Gastroesophageal sphincter (tissue), 4 donors: ENCODE data around the gene OR2M7. TPM values are rescaled to one million over a fixed set of nuclear protein-coding genes. Genes with fewer than 3 reads are reported as not detected.
"Not testable (repeated sequence)": the region's sequence is repeated elsewhere in the genome, so short reads cannot be mapped to it uniquely, and the experiment has no call there.

Experiments used
- ATAC-seq: fragments of 150-250 bp; one replicate; pipeline ENCODE4 v1.9.1; 2016; ENCODE audit warnings: mild to moderate bottlenecking, moderate library complexity
- H3K27ac ChIP-seq, 4 donors: fragments of 200-600 bp; sonication (generic) in 3 of 4; 1 replicate in 3 of 4; 2 replicates in 1 of 4; pipeline ENCODE4 v1.5.1; 2016 to 2019
- H3K27me3 ChIP-seq: fragments of 200-600 bp; sonication (generic); one replicate; pipeline ENCODE4 v1.5.1; 2019
- H3K36me3 ChIP-seq, 2 donors: fragments of 200-600 bp; sonication (generic); one replicate each; pipeline ENCODE4 v1.5.1; 2019; ENCODE audit warnings: control low read depth in 1 of 2
- H3K4me1 ChIP-seq, 3 donors: fragments of 200-600 bp; sonication (generic); 1 replicate in 2 of 3; 2 replicates in 1 of 3; pipeline ENCODE4 v1.5.1; 2016 to 2019; ENCODE audit warnings: control low read depth in 2 of 3
- H3K4me3 ChIP-seq, 2 donors: fragments of 200-600 bp; sonication (generic); one replicate each; pipeline ENCODE4 v1.5.1; 2019; ENCODE audit warnings: mild to moderate bottlenecking in 1 of 2, moderate library complexity in 1 of 2
- H3K9me3 ChIP-seq, 3 donors: fragments of 200-600 bp; sonication (generic); one replicate each; pipeline ENCODE4 v1.5.1; 2017 to 2019; ENCODE audit warnings: control low read depth in 2 of 3
- CTCF ChIP-seq, 4 experiments: fragments of 200-600 bp in 2 of 4; fragments of 450-650 bp in 2 of 4; sonication (generic) in 1 of 4; IDR thresholded peaks; one replicate each; pipeline ENCODE4 v1.5.1; 2017 to 2019; ENCODE audit warnings: antibody characterized with exemption in 4 of 4, mild to moderate bottlenecking in 2 of 4, moderate library complexity in 2 of 4
- EP300 ChIP-seq: sonication (generic); formaldehyde crosslinking; IDR thresholded peaks from one replicate; pipeline ENCODE4 v1.6.1; 2017; ENCODE audit warnings: antibody characterized with exemption, mild to moderate bottlenecking
- POLR2A ChIP-seq, 2 donors: fragments of 450-650 bp; IDR thresholded peaks; one replicate each; pipeline ENCODE4 v1.6.1; 2017; ENCODE audit warnings: antibody characterized with exemption in 2 of 2, mild to moderate bottlenecking in 2 of 2, moderate library complexity in 1 of 2
- POLR2AphosphoS5 ChIP-seq: sonication (generic); formaldehyde crosslinking; IDR thresholded peaks from one replicate; pipeline ENCODE4 v1.6.1; 2017; ENCODE audit warnings: antibody characterized with exemption
- WGBS, 2 donors: methylation state at CpG; one replicate each; pipeline ENCODE4 v1.1.5; 2018; ENCODE audit warnings: low coverage in 1 of 2; 5-methylcytosine and 5-hydroxymethylcytosine counted together
- total RNA-seq, 4 donors: library from RNA; depleted of rRNA; stranded (reverse); fragments of >200 nt; gene quantifications; one replicate each; pipeline ENCODE4 v1.1.0, GENCODE V29; 2016

OR2M7 gene
- total RNA-seq, 4 donors from 2014 or later: not detected

GRCh38 chr1:248306103-248306502 lies 18.3 kb downstream of the OR2M7 start:
- no peak for ATAC-seq
- Histone ChIP-seq H3K27ac (no peak overlapping the region), H3K4me1 (no peaks in the 10 kb centered on the region), H3K9me3 (no peaks in the 10 kb centered on the region), H3K27me3 (no peaks in the 10 kb centered on the region), H3K36me3 (no peaks in the 10 kb centered on the region), H3K4me3 (no peak overlapping the region)
- TF ChIP-seq POLR2AphosphoS5 (no peak), CTCF (IDR thresholded peaks at IDR 0.05) (no peak), EP300 (no peak), POLR2A (IDR thresholded peaks at IDR 0.05) (no peak)
- WGBS, 2 donors: 95 to 100% methylated on average over 1 to 12 of the region's 19 CpGs

GRCh38 chr1:248305672-248306071 lies 18.7 kb downstream of the OR2M7 start:
- 82 to 85% methylated on average over 4 of the region's 9 CpGs for WGBS, 2 donors
- ATAC-seq, H3K36me3 ChIP-seq, H3K9me3 ChIP-seq, H3K27ac ChIP-seq, H3K4me1 ChIP-seq, H3K4me3 ChIP-seq, H3K27me3 ChIP-seq: not testable (repeated sequence)

- no peak for TF ChIP-seq EP300
- TF ChIP-seq POLR2A (IDR thresholded peaks at IDR 0.05): no peak
- TF ChIP-seq CTCF (IDR thresholded peaks at IDR 0.05): no peak
- TF ChIP-seq POLR2AphosphoS5: no peak
- Histone ChIP-seq H3K27ac (no peak within 1 kb of the TSS), H3K9me3 (no peaks in the 10 kb centered on the region), H3K4me1 (no peaks in the 10 kb centered on the region), H3K4me3 (no peak within 1 kb of the TSS), H3K27me3 (no peaks in the 10 kb centered on the region), H3K36me3 (no peaks in the 10 kb centered on the region)
- no peak for ATAC-seq
- whole genome bisulfite sequencing, 2 donors: 88 to 89% methylated on average over 1 of the region's 1 CpG
These were observed 21.0 kb downstream of the OR2M7 start, which contains the start of gene OR2T12 for GRCh38 chr1:248303324-248303723. Gene OR2T12 (minus strand): TSS chr1:248303424. CDS start chr1:248295578, 7,846 bp downstream.

- 40 to 51% methylated on average over 6 of the region's 6 CpGs for WGBS, 2 donors
- no peaks in the 10 kb centered on the region for H3K27me3 ChIP-seq
- H3K36me3 ChIP-seq: no peaks in the 10 kb centered on the region
- H3K9me3 ChIP-seq: no peaks in the 10 kb centered on the region
- H3K4me3 ChIP-seq: no peak overlapping the region
- no peak for ATAC-seq
- H3K27ac ChIP-seq: no peak overlapping the region
- TF ChIP-seq POLR2A (IDR thresholded peaks at IDR 0.05): no peak
- H3K4me1 ChIP-seq: no peaks in the 10 kb centered on the region
These were observed 36.0 kb downstream of the OR2M7 start for GRCh38 chr1:248288391-248288790.

GRCh38 chr1:248277876-248278275 lies 46.5 kb downstream of the OR2M7 start, which contains the start of gene OR2T33:
Gene OR2T33 (minus strand): TSS chr1:248277976. CDS start chr1:248273814, 4,162 bp downstream.
- TF ChIP-seq POLR2AphosphoS5: no peak
- no peak for TF ChIP-seq CTCF (IDR thresholded peaks at IDR 0.05)
- no peak for TF ChIP-seq EP300
- no peak for TF ChIP-seq POLR2A (IDR thresholded peaks at IDR 0.05)
- no peak within 1 kb of the TSS for H3K27ac ChIP-seq
- no peak within 1 kb of the TSS for H3K4me3 ChIP-seq
- WGBS, 2 donors: 35 to 69% methylated on average over 1 of the region's 1 CpG
- H3K4me1 ChIP-seq: no peaks in the 10 kb centered on the region
- no peaks in the 10 kb centered on the region for H3K36me3 ChIP-seq
- no peak for ATAC-seq
- no peaks in the 10 kb centered on the region for H3K9me3 ChIP-seq
- no peaks in the 10 kb centered on the region for H3K27me3 ChIP-seq

Other genes with a start within 250 kb of the OR2M7 start
- not detected for gene OR2L13, start 229.4 kb downstream of the OR2M7 start, total RNA-seq
- not detected for gene OR2M5, start 179.4 kb downstream of the OR2M7 start, total RNA-seq
- gene OR2M2, start 149.7 kb downstream of the OR2M7 start, total RNA-seq: not detected
- gene OR2M3, start 127.3 kb downstream of the OR2M7 start, total RNA-seq: not detected
- gene OR2M4, start 93.2 kb downstream of the OR2M7 start, total RNA-seq: under 1 TPM in 2 of 4 donors, not detected in 2; 0.05 to 0.50 TPM
- not detected for gene OR2T33, start 46.6 kb downstream of the OR2M7 start, total RNA-seq
- gene OR2T12, start 21.1 kb downstream of the OR2M7 start, total RNA-seq: not detected
- not detected for gene OR14C36, start 24.2 kb upstream of the OR2M7 start, total RNA-seq
- gene OR2T4, start 37.1 kb upstream of the OR2M7 start, total RNA-seq: not detected
- gene OR2T6, start 51.2 kb upstream of the OR2M7 start, total RNA-seq: under 1 TPM in 1 of 4 donors, not detected in 3; 0.04 TPM
- not detected for gene OR2T1, start 78.5 kb upstream of the OR2M7 start, total RNA-seq
- gene OR2T2, start 121.1 kb upstream of the OR2M7 start, total RNA-seq: not detected
- gene OR2T3, start 148.8 kb upstream of the OR2M7 start, total RNA-seq: not detected
- gene OR2T5, start 164.0 kb upstream of the OR2M7 start, total RNA-seq: not detected
- gene OR2G6, start 183.5 kb upstream of the OR2M7 start, total RNA-seq: under 1 TPM in 1 of 4 donors, not detected in 3; 0.08 TPM
- not detected for gene OR2T29, start 238.2 kb upstream of the OR2M7 start, total RNA-seq